HG03457 (cell line): ENCODE measurements around the gene C9orf153.
A peak's percentile ranks its signal among the peaks of the same experiment; 100 is the strongest.
"Not testable (repeated sequence)": the region's sequence is repeated elsewhere in the genome, so short reads cannot be mapped to it uniquely, and the experiment has no call there.

Source experiments
- ATAC-seq: cut with Tn5 transposase; IDR thresholded peaks from one replicate; pipeline ENCODE4 v1.9.1; 2021; ENCODE audit warnings: moderate number of reproducible peaks; ENCODE audit not compliant: unreplicated experiment

C9orf153 gene

DNA sequence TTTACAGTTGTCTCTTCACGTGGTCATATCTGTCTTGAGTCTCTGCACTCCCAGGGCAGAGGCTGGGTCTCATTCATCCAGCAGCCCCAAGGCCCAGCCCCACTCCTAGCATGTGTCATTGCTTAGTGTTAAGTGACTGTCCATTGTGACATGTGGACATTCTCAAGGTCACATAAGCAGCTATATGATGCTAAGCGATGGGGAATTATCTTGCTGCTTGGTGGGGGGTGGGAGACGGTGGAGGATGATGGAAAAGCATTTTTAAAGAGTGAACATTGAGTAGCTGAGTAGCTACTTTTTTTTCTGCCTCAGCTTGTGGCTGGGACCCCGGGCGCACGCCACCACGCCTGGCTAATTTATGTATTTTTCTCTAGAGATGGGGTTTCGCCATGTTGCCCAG lies at the start of gene C9orf153:
C9orf153 (minus strand) TSS at position 101 of the 400 bp plus-strand sequence. CDS start 30,054 bp downstream, outside the sequence.
- no peak for ATAC-seq

DNA sequence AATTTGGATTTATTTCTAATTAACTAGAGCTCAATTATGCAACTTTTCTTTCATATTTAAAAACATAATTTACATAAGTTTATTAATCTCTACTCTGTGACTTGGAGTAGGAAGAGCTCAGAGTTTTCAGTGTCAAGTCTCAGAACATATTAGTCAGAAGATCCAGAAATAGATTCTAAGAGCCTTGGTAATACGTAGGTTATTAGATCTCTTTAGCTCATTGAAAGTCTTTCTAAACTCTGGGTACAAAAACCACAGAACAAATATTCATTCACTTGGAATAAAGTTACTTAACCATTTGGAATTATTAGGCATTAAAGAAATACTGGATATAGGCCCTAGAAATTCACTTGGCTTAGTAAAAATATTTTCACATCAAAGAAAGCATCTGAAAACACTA lies 49.2 kb upstream of the C9orf153 start:
- ATAC-seq: no peak

DNA sequence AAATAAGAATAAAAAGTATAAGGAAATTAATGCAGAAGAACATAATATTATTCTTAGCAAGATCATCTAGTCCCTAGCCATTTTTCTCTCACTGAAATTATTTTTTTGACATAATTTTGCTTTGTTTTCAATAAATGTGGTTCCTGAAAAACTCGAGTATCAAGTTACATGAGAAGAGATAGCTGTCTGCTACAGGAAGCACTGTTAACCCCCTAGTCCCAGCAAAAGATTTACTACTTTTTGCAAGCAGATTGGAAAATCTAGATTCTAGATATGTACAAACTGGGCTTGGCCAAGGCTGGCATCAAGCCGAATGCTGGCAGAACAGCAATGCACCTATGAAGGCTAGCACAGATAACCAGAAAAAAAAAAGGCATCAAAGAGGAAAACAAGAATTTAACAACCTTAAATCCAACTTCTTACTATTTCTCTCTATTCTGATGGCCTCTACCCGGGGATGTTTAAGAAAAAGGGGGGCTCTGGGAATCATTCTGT lies 44.8 kb upstream of the C9orf153 start:
- ATAC-seq: no peak

DNA sequence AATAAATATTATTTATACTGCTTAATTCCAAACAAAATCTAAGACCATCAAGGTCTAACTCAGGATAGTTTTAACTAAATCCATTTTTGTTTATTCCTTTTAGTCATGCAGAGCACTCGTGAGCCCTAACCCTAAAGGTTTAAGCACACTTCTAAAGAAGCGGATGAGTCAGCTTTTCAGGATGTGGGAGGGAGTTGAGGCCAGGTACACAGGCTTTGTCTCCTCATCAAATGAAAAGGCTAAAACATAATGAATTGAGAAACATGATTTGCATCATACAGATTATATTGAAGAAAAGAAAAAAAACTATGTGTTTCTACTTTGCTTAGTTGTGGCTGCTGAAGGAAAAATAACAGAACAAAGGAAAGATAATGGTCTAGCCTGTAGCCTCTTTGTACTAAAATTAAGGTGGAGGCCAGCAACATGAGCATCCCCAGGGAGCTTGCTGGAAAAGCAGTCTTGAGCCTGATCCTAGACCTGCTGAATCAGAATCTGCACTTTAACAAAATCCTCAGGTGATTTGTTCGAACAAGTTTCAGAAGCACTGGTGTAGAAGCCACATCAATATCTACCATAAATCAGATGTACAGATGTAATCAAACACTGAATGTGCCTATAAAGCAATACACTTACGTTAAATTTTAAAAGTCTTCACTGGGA lies 44.0 kb upstream of the C9orf153 start:
- no peak for ATAC-seq

DNA sequence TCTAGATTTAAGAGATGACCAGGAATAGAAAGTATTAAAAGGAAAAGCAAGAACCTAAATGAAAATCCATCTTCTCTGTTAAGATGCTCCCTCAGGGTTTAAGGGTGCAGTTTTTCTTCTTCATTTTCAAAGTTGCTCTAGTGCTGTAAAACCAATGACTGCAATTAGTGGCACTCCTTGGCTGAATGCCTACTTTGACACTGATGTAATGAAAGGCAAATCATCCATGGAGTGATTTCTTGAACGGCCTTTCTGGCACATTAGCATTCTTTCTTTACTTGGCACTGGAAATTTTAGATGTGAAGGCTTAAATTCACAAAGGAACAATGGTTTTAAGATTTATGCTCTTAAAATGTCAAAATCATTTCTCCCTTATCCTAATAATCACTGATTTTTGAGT lies 42.2 kb upstream of the C9orf153 start:
- no peak for ATAC-seq

DNA sequence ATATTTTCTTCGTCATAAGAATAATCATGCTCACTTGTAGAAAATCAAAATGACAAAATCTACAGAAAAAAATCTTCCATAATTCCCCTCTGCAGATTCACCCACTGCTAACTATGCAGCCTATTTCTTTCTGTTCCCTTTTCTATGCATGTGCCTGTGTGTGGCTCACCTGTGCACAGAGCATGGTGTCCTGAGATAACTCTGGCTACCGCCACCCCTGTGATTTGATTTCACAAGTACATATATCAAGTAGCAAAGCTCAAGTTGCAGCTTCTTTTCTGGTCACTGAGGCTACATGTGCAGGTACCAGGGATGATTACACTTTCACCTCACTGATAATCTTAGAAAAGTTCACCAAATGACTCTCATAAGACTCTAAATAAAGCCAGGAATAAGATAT lies 41.2 kb upstream of the C9orf153 start:
- no peak for ATAC-seq

DNA sequence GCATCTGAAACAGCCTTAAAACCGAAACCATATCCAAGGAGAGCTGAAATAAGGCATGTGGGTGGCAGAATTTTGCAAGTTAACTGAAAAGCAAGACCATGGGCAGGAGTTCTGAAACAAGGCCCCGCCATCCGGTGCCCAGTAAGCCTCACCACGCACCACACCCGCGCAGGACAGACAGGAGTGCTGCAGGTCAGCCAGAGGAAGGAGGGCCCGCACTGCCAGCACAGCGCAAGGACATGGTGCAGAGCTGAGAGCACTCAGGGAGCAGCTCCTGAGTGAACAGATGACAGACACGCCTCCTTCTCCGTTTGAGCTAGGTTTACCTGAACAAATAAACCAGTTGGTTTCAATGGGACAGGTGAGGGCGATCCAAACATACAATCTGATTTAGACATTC lies 39.4 kb upstream of the C9orf153 start:
- ATAC-seq: no peak

DNA sequence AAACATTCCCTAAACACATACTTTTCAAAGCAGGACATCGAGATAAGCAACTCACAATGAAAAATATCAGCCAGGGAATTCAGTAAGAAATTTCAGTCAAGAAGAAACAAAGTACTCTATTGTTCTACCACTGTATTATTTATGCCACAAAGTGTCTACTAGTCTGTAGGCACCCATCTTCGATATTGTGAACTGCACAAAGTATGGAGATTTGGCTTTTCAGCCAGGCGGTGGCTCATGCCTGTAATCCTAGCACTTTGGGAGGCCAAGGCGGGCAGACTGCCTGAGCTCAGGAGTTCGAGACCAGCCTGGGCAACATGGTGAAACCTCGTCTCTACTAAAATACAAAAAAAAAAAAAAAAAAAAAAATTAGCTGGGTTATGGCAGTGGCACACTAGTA lies 30.9 kb upstream of the C9orf153 start:
- not testable (repeated sequence) for ATAC-seq

DNA sequence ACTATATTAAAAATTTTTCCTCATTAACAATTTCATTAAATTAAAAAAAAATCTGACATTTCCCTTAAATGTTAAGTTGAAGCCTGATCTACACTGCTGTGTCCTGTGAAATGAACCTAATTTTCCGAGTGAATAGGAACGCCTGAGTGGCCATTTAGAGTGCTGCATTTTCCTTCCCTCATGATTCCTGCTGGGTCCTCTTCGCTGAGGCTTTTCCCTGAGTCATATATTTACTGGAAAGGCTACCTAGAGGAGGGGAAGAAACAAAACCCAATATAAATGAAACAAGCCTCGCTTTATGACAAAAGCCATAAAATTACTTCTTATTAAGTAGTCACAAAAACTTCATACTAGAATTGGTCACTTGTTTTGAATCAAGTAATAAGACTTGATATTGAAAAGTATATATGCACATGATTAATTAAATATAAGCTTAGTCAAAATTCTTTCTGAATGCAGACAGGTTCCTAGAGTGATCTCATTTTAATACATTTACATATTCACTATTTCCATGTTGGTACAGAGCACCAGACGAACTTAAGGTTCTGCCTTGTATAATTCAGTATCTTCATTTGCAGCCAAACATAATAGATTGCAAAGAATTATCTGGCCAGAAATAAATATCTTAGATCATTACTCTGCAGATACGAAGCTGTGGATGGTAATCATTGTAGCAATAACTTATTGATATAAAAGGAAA lies 29.2 kb upstream of the C9orf153 start:
- ATAC-seq: no peak

DNA sequence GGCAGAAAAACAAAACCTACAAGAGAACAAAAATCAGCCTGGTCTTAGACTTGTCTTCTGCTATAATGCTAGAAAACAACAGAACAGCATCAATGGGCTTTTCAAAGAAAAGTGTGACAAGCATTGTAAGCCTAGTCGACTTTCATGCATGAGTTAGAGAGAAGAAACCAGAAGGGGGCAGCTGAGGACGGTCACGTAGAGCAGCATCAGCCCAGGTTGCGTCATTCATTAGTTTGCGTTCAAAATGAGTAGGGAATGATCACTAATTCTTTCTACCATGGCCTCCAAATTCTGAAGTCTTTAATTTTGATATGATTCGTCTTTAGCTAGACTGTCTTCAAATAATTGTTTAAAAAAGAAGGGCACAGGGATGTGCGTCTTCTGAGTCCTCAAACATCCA lies 27.6 kb upstream of the C9orf153 start:
- no peak for ATAC-seq

DNA sequence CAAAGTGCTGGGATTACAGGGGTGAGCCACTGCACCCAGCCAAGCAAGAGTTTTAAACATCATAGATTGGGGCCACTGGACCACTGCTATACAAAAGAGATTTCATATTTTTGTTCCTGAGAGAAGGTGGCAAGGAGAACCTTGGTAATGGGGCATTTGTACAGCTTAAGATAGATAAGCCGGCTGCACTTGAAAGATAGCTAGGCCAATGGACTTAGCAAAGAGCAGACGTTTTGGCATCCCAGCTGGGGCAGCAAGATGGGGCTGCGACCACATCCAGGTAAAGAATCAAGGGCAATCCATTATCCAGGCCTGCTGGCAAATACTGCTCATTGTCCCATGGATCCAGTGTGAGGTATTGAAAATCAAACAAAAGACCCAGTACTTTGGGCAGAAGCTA lies 26.8 kb upstream of the C9orf153 start:
- ATAC-seq: no peak

DNA sequence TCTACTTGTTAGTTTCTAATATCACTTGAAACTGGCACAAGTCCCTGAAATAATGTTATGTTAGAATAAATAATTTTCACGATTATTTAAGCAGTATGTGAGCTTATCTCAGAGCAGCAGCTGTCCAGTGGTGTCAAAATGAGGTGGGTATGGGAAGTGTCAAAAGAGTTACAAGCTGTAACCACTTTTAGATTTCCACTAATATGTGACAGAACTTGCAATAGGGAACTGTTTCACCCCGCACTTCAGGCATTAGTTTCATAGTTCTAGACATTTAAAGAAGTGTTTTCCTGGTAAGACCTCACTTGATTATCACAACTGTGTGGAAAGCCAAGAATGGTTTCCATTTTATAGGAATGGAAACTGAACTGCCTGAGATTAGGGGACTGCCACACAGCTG lies 25.8 kb upstream of the C9orf153 start:
- no peak for ATAC-seq

DNA sequence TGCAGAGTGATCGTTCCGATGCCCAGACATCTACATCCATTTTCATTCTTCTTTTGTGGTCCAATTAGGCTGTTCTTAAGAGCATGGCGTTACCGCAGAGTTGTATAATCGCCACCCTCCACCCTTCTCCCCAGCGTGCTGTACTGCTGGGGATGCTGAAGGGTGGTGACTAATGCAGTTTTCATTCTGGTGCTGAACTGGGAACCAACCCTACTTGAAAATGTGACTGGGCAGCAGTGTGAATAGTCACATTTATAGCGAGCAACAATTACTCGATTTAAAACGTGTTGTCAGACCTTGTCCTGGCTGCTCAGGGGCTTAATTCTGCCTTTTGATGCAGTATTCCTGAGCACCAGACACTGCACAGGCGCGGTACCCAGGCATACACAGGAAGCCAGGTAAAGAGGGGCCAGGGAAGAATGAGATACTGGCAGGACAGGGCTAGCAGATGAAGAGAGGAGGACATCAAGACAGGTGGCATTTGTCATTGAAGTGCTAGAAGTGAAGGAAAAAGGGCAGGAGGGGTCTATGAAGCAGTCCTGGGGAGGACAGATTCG lies 23.6 kb upstream of the C9orf153 start:
- peak; percentile 3 for ATAC-seq

DNA sequence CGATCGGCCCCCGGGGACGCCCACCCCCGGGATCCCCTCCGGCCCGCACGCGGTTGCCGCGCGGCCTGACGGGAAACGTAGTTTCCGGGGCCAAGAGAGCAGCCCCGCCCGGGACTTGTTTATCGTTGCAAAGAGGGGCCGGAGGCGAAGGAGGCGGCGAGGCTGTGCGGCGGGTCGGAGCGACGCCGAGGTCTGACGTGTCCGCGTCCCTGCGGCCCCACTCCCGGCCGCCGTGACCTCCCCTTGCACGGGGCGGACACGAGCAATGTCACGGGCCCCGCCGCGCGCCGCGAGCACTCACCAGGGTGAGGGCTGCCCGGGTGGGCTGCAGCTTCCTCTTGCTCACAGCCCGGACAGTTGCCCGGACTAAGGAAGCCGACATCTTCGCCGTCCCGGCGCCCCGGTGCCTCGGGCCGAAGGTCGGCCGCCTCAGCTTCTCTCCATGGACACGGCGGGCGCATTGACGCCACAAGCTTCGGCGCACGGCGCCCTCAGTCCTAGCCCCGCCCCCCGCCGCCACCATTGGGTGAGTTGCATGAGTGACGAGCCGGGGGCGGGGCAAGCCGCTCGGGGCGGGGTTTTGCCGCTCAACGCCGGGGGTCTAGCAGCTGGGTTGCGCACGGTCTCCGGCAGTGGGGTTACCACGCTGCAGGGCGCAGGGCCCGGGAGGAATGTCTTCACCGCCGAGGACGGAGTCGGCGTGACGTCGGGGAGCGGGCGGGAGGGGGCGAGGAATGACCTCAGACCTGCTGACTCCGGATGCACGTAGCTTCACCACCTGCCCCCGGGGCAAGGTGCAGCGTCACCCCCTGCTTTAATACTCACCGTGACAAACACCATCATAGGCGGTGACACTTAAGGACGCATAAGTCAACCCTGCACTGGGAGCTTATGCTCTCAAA lies 22.9 kb upstream of the C9orf153 start, which contains the start of gene ISCA1:
ISCA1 (minus strand) TSS at position 462 of the 902 bp plus-strand sequence; CDS start at position 382, 80 bp downstream.
- peak; percentile 80 for ATAC-seq

DNA sequence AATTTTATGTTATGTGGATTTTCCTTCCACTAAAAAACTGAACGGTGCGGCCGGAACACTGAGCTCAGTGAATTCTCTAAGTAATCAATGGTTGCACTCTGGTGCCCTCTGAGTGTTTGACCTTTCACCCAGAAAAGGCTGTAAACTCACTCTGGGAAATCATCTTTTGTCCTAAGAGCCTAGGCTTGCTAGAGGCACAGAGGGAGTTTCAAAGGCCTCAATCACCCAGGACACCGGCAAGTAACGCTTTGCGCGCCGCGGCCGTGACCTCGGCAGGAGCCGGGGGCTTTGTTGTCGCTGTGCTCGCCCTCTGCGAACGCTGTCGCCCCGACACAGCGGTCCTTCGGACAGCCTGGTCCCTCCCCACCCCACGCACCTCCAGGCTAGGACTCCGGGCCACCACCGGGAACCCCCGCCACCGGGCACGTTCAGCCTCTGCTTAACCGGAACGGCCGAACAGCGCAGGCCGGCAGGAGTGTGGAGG lies 22.2 kb upstream of the C9orf153 start:
- peak; percentile 3 for ATAC-seq

DNA sequence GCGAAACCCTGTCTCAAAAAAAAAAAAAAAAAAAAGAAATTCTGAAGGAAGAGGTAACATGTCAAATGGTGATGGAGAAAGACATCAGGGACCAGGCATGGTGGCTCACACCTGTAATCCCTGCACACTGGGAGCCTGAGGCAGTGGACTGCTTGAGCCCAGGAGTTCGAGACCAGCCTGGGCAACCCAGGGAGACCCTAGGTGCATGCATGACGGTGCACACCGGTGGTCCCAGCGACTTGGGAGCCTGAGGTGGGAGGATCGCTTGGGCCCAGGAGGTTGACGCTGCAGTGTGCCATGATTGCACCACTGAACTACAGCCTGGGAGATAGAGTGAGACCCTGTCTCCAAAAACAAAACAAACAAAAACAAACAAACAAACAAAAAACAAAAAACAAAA lies 21.1 kb upstream of the C9orf153 start:
- no peak for ATAC-seq

DNA sequence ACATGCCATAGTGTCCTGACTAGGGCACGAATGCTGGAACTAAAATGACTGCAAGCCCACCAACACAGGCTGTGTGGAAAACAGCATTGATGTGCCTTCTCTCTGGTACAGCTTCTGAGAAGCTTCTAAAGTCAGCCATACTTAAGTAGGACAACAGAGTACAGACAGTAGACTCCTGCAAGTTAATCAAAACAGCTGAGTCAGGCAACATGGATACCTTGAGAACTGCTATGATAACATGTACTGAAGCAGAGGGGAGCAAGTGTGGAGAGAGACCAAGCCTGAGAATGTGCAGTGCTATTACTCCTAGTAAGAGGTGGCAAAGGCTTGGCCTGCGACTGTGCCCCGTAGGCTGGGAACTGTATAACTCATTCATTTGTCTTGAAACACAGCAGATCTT lies 20.4 kb upstream of the C9orf153 start:
- ATAC-seq: no peak

DNA sequence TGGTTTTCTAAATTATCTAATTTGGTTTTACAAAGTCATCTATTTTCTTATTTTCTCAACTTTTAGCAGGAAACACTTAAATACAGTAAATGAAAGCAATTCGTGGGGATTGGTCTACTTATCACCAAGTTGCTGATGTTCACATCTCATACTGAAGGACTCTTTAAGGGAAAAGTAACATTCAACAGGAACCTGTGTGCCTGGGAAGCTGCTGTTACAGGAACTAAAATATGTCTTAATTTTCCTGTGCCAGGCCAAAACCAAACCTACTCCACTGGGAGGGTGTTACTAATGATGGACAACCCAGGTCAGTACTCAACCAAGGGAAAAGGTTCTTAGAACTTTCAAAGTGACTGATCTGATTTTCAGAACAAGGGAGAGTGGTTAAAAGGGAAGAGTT lies 17.6 kb upstream of the C9orf153 start:
- ATAC-seq: no peak

DNA sequence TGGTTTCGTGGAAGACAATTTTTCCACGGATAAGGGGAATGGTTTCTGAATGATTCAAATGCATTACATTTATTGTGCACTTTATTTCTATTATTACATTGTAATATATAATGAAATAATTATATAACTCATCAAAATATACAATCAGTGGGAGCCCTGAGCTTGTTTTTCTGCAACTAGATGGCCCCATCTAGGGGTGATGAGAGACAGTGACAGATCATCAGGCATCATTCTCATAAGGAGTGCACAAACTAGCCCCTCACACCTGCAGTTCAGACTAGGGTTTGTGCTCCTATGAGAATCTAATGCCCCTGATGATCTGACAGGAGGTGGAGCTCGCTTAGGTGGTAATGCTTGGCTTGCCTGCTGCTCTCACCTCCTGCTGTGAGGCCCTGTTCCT lies 16.5 kb upstream of the C9orf153 start:
- no peak for ATAC-seq

DNA sequence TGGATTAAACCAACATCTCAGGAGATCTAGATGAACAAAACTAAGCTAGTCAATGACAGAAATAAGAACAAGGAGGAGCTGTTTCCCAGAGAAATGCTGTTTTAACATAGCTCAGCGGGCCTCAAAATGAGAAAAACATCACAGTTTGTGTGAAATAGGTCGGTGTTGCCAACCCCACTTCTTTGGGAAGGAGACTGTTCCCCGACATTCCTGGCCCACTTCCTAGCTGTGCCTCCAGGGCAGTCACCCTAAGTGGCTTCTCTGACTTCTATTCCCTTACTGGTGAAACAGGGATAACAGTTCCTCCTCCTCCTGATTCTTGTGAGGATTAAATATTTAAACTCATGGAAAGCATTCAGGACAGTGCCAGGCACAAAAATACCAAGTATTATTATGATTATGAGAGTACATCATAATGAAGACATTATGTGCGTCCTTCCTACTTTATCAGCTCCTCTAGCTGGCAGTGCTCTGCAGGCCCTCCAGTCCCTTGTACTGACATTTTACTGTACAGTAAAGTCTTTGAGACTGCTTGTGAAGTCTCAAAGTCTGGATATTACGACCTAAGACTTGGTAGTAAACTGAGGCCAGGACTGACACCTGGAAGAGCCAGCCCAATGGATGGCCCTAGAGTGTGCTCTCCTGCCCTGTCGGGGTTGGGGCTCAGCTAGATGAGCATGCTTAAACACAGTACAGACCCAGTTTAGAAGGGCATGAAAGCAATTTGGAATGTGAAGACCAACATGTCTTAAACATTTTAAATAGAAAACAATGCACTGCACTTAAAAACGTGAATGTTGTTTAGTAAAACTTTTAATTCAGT lies 15.6 kb upstream of the C9orf153 start:
- ATAC-seq: no peak
